GM19463 (cell line): Measurements from ENCODE around the gene PIK3CG.
"Not testable (repeated sequence)": the region's sequence is repeated elsewhere in the genome, so short reads cannot be mapped to it uniquely, and the experiment has no call there.

Experiments
- ATAC-seq: cut with Tn5 transposase; IDR thresholded peaks from one replicate; pipeline ENCODE4 v1.9.1; 2021; ENCODE audit warnings: mild to moderate bottlenecking, moderate library complexity; ENCODE audit not compliant: unreplicated experiment

Gene PIK3CG

DNA sequence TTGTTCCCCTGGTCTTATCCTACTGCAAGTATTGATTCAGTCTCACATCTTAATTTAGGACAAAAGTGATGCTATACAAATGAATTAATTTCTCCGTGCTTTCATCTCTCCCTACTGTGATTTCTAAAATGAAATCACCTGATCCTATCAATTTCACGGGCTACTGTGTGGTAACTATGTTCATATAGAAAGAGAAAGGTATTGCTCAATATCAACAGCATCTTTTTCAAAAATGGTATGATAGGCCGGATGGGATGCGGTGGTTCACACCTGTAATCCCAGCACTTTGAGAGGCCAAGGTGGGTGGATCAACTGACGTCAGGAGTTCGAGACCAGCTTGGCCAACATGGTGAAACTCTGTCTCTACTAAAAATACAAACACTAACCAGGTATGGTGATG, 71.2 kb downstream of the PIK3CG start:
- ATAC-seq, result no peak

DNA sequence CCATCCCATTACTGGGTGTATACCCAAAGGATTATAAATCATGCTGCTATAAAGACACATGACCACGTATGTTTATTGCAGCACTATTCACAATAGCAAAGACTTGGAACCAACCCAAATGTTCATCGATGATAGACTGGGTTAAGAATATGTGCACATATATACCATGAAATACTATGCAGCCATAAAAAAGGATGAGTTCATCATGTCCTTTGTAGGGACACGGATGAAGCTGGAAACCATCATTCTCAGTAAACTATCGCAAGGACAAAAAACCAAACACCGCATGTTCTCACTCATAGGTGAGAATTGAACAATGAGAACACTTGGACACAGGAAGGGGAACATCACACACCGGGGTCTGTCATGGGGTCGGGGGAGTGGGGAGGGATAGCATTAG, 73.0 kb downstream of the PIK3CG start:
- ATAC-seq, result not testable (repeated sequence)

DNA sequence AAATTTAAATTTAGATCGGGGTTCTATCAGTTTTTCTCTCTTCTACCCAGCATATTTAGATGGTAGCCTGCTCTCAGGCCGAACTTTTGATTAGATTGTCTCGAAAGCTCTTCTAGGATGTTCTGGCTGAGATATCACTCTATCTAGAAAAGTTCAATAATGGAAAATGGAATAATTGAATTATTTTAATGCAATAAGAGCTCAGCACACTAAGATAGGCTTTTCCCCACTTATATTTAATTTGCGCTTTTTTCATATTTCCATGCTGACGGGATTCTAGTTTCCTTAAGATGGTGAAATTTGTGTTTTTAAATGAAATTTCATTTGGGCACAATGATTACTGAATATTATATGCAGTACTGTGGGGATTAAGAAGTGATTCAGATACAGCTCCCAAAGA, 73.7 kb downstream of the PIK3CG start:
- no peak for ATAC-seq

DNA sequence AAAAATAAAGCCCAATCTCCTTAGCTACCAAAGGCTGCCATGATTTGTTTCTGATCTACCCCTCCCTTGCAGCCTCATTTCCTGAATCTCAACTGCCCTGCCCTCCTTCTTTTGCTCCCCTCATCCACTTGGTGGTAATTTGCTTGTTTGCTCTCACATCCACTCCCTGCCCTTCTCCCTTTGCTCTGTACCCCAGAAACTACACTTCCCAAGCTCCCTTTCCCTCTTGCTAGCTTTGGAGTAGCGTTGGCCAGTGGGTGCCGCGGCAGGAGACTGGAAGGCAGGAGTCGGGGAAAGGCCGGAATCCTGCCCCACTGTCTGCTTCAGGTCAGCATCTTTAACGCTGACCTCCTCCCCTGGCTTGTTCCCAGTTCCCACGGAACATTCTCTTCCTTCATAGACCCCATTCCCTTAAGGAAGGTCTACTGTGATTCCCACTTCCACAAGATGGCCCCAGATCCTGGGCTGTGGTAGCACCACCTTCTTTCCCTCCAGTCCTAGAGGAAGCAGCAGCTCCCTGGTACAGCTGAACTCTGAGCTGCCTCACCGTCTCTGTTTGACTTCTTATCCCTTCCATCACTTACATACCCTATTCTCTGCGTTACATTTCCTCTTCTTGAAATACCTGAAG, 79.1 kb downstream of the PIK3CG start:
- no peak for ATAC-seq

DNA sequence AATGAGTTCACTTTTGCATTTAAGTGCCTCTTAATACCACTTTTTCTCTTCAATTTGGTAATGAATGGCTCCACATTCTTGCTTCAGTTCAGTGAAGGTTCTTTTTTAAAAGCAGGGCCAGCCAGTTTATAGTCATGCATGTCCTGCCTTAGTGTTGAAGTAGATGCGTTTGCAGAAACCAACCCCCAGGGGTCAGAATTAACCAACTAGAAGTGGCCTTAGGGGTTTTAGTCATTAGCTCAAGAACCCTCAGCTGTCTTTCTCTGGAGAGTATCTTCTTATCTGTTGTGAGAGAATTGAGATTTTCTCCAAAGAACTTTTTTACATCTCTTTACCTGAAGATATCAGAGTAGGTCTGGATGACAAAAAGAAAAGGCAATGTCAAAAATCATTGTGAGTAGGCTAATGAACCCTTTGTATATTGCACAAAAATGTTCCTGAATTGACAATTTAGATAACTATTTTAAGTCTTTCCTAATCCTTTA, 82.2 kb downstream of the PIK3CG start:
- peak; percentile 68 for ATAC-seq

DNA sequence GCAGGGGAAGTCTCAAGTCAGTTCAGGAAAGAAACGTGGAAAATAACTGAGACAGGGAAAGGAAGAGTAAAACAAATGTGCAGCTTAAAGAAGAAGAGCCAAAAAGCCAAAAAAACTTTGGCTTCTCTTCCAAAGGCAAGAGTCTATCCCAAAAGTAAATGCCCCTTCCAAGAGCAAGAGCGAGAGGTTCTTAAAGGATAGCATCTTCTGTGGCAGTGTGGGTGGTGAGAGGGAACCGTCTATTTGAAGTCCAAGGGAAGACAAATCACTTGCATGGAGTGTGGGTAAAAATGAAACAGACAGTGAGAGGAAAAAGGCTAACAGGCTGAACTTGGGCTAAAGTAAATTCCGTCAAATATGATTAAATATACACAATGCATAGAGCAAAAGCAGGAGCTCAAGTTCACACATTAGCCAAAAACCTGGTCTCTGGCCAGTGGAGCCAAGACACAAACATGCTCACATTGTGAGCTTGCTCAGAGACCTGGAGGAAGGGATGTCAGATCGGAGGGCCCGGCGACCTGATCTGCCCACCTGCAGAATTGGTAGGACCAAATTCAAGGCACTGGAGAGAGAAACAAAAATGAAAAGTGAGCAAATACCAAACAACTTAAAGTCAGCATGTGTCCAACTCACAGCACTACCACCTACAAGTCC, 87.0 kb downstream of the PIK3CG start:
- no peak for ATAC-seq

DNA sequence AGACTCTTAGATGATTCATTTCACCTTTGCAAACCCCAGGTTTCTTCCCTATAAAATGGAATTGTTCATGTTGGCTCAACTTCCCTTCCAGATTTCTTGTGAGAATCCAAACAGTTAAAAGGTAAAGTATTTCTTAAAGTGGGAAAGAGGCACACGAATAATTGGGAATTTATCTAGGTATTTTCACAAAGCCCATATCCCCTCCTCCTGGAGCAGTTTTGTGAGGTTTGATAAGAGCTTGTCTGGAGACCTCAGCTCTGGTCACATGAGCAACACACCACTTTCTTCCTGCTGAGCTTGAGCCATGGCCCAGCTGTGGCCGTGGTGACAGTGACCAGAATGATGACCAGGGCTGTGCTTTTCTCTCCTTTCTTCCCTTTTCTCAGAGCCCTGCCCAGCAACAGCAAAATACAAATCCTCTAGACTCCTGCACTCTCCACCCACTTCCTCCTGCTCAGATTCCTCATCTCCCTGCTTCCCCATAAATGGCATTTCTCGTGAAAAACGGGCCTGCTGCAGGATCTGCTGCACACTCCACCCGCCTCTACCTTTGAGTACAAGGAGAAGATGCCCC, 87.7 kb downstream of the PIK3CG start:
- ATAC-seq, result no peak

DNA sequence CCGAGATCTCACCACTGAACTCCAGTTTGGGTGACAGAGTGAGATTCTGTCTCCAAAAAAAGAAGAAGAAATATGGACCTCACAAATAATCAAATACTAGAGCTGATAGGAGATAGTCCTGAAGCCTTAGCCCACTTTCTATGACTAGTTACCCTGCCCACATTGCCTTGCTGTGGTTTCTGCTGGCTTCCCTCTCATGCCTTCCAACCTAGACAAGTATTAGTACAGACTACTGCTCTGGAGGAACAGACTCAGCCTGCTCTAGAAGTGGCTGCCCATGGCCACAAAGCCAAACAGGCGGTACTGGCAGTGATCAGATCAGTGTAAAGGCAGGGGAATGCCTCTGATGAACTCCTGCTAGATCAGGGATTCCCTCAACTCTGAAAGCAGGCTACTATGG, 89.8 kb downstream of the PIK3CG start:
- no peak for ATAC-seq

DNA sequence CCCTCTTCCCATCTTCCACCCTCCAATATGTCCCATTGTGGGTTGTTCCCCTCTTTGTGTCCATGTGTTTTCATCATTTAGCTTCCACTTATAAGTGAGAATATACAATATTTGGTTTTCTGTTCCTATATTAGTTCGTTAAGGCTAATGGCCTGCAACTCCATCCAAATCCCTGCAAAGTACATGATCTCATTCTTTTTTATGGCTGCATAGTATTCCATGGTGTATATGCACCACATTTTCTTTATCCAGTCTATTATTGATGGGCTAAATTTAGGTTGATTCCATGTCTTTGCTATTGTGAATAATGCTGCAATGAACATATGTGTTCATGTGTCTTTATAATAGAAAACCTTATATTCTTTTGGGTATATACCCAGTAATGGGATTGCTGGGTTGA, 90.8 kb downstream of the PIK3CG start:
- not testable (repeated sequence) for ATAC-seq
